ENCODE data around the gene RNF43. TPM values are rescaled to one million over a fixed set of nuclear protein-coding genes. Genes with fewer than 3 reads are reported as not detected.

Gene RNF43
- total RNA-seq, 1 experiment from 2014 or later = 3.8 TPM

- H3K4me1 ChIP-seq (ENCODE audit: insufficient read depth, low read length) = peaks cover 21% of the 10 kb centered on the region
- intact Hi-C loops (cut with micrococcal nuclease) = no loop called here
These were observed 40.2 kb downstream of the RNF43 start for GRCh38 chr17:58377093-58377601.

GRCh38 chr17:58376472-58377000, 40.8 kb downstream of the RNF43 start:
- ATAC-seq (no peak), DNase-seq (no peak)
- H3K27me3 ChIP-seq (ENCODE audit: low read length) = no peaks in the 10 kb centered on the region
- TF ChIP-seq EZH2phosphoT487 (IDR thresholded peaks at IDR 0.05; ENCODE audit: borderline replicate concordance, low read length) (no peak), CTCF (conservative IDR thresholded peaks at IDR 0.05; ENCODE audit: low read depth, low read length) (no peak), EZH2 (IDR thresholded peaks at IDR 0.05; ENCODE audit: low read length, unreplicated experiment) (no peak)
- no peaks in the 10 kb centered on the region for H3F3A ChIP-seq (ENCODE audit: low read length, unreplicated experiment)
- H3K4me3 ChIP-seq (ENCODE audit: low read length) = no peak overlapping the region
- H3K9me3 ChIP-seq (ENCODE audit: low read length) = no peaks in the 10 kb centered on the region
- H3K4me2 ChIP-seq (ENCODE audit: low read length) = peak overlapping the region; percentile 35
- no peaks in the 10 kb centered on the region for H3K36me3 ChIP-seq (ENCODE audit: low read depth, low read length)
- H3K9ac ChIP-seq (ENCODE audit: low read length) = no peak overlapping the region
- POLR2A ChIA-PET (ENCODE audit: unreplicated experiment) = no interaction called here
- H3K9me2 ChIP-seq (replicated peaks; ENCODE audit: low read length) = no peaks in the 10 kb centered on the region
- BruUV-seq (replicated peaks) = no TSS peak
- peaks cover 21% of the 10 kb centered on the region for H3K4me1 ChIP-seq (ENCODE audit: insufficient read depth, low read length)
- H3K27ac ChIP-seq (ENCODE audit: low read length) = peak overlapping the region; percentile 2; the same call in 1 of the 2 replicates
- intact Hi-C loops (cut with micrococcal nuclease) = no loop called here
- no peaks in the 10 kb centered on the region for H3K79me2 ChIP-seq (ENCODE audit: low read length)
- CTCF ChIA-PET = interaction anchor here (0.5 to 0.7 kb wide), 2 partner anchors 41 to 580 kb away, joined by 7 to 9 read pairs; no protein-coding TSS in a partner anchor
- H2AFZ ChIP-seq (ENCODE audit: low read length) = no peak overlapping the region
- H4K20me1 ChIP-seq (ENCODE audit: low read length) = no peaks in the 10 kb centered on the region

More at GRCh38 chr17:58377093-58377601, 40.2 kb downstream of the RNF43 start:
- Histone ChIP-seq H2AFZ (ENCODE audit: low read length) (no peak overlapping the region), H3K4me2 (ENCODE audit: low read length) (peak overlapping the region; percentile 35; the same call in 1 of the 2 replicates), H3K4me3 (ENCODE audit: low read length) (no peak overlapping the region), H4K20me1 (ENCODE audit: low read length) (no peaks in the 10 kb centered on the region), H3F3A (ENCODE audit: low read length, unreplicated experiment) (no peaks in the 10 kb centered on the region), H3K79me2 (ENCODE audit: low read length) (no peaks in the 10 kb centered on the region), H3K9ac (ENCODE audit: low read length) (no peak overlapping the region), H3K27me3 (ENCODE audit: low read length) (no peaks in the 10 kb centered on the region), H3K9me2 (replicated peaks; ENCODE audit: low read length) (no peaks in the 10 kb centered on the region), H3K9me3 (ENCODE audit: low read length) (no peaks in the 10 kb centered on the region), H3K36me3 (ENCODE audit: low read depth, low read length) (no peaks in the 10 kb centered on the region), H3K27ac (ENCODE audit: low read length) (peak overlapping the region; percentile 2; the same call in 1 of the 2 replicates)
- BruUV-seq (replicated peaks) = no TSS peak
- ChIA-PET CTCF (interaction anchor here (0.5 to 0.7 kb wide), 2 partner anchors 41 to 579 kb away, joined by 7 to 9 read pairs; no protein-coding TSS in a partner anchor), POLR2A (ENCODE audit: unreplicated experiment) (interaction anchor here (1.6 kb wide), 1 partner anchor 40 kb away, joined by 3 read pairs; the partner anchor contains the start of gene RNF43)
- DNase-seq (peak; percentile 93), ATAC-seq (peak; percentile 87)
- TF ChIP-seq EZH2phosphoT487 (IDR thresholded peaks at IDR 0.05; ENCODE audit: borderline replicate concordance, low read length) (no peak), CTCF (conservative IDR thresholded peaks at IDR 0.05; ENCODE audit: low read depth, low read length) (no peak), EZH2 (IDR thresholded peaks at IDR 0.05; ENCODE audit: low read length, unreplicated experiment) (no peak)

- Histone ChIP-seq H4K20me1 (ENCODE audit: low read length) (no peaks in the 10 kb centered on the region), H3K36me3 (ENCODE audit: low read depth, low read length) (no peaks in the 10 kb centered on the region), H3K79me2 (ENCODE audit: low read length) (no peaks in the 10 kb centered on the region), H3K4me1 (ENCODE audit: insufficient read depth, low read length) (peaks cover 21% of the 10 kb centered on the region), H3K9me3 (ENCODE audit: low read length) (no peaks in the 10 kb centered on the region), H3K9me2 (replicated peaks; ENCODE audit: low read length) (no peaks in the 10 kb centered on the region), H2AFZ (ENCODE audit: low read length) (no peak overlapping the region), H3K4me2 (ENCODE audit: low read length) (no peak overlapping the region), H3K9ac (ENCODE audit: low read length) (no peak overlapping the region), H3K27ac (ENCODE audit: low read length) (no peak overlapping the region), H3K27me3 (ENCODE audit: low read length) (no peaks in the 10 kb centered on the region), H3K4me3 (ENCODE audit: low read length) (no peak overlapping the region), H3F3A (ENCODE audit: low read length, unreplicated experiment) (no peaks in the 10 kb centered on the region)
- no peak for ATAC-seq
- no TSS peak for BruUV-seq (replicated peaks)
- intact Hi-C loops (cut with micrococcal nuclease) = no loop called here
- ChIA-PET POLR2A (ENCODE audit: unreplicated experiment) (no interaction called here), CTCF (no interaction called here)
- no peak for TF ChIP-seq EZH2 (IDR thresholded peaks at IDR 0.05; ENCODE audit: low read length, unreplicated experiment)
- TF ChIP-seq EZH2phosphoT487 (IDR thresholded peaks at IDR 0.05; ENCODE audit: borderline replicate concordance, low read length) = no peak
- no peak for TF ChIP-seq CTCF (conservative IDR thresholded peaks at IDR 0.05; ENCODE audit: low read depth, low read length)
- DNase-seq = no peak
These were observed 41.5 kb downstream of the RNF43 start for GRCh38 chr17:58375811-58376210.

Measured in PC-3 (cell line).